Gastrocnemius medialis (tissue), 4 donors: ENCODE measurements around the gene DKC1.

ENCODE experiments used
- POLR2A ChIP-seq, 2 donors: fragments of 450-650 bp; IDR thresholded peaks; one replicate each; pipeline ENCODE4 v1.6.1; 2017; ENCODE audit warnings: antibody characterized with exemption in 2 of 2, mild to moderate bottlenecking in 2 of 2, moderate library complexity in 2 of 2
- TF ChIP-seq, protein P1 (sequence below), 5 experiments: fragments of 450-650 bp in 3 of 5; fragments of 200-600 bp in 2 of 5; sonication (generic) in 2 of 5; IDR thresholded peaks in 4 of 5; conservative IDR thresholded peaks in 1 of 5; 1 replicate in 4 of 5; 2 replicates in 1 of 5; pipeline ENCODE4 v1.5.1; 2016 to 2019; ENCODE audit warnings: antibody characterized with exemption in 5 of 5, mild to moderate bottlenecking in 3 of 5, moderate library complexity in 3 of 5

- TF ChIP-seq, protein P1, sequence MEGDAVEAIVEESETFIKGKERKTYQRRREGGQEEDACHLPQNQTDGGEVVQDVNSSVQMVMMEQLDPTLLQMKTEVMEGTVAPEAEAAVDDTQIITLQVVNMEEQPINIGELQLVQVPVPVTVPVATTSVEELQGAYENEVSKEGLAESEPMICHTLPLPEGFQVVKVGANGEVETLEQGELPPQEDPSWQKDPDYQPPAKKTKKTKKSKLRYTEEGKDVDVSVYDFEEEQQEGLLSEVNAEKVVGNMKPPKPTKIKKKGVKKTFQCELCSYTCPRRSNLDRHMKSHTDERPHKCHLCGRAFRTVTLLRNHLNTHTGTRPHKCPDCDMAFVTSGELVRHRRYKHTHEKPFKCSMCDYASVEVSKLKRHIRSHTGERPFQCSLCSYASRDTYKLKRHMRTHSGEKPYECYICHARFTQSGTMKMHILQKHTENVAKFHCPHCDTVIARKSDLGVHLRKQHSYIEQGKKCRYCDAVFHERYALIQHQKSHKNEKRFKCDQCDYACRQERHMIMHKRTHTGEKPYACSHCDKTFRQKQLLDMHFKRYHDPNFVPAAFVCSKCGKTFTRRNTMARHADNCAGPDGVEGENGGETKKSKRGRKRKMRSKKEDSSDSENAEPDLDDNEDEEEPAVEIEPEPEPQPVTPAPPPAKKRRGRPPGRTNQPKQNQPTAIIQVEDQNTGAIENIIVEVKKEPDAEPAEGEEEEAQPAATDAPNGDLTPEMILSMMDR (IDR thresholded peaks at IDR 0.05 in 4 of 5, conservative IDR thresholded peaks at IDR 0.05 in 1 of 5) = no peak
- TF ChIP-seq POLR2A (IDR thresholded peaks at IDR 0.05) = no peak
Observed at GRCh38 chrX:154727418-154727817, 35.2 kb upstream of the DKC1 start.
